GM12875 (cell line): ENCODE data around the gene CDH6.

ENCODE experiments used
- H3K4me3 ChIP-seq: one replicate; pipeline ENCODE4 v1.5.1; 2011; ENCODE audit warnings: low read depth, low read length, control low read depth
- CTCF ChIP-seq: IDR thresholded peaks from 2 replicates; pipeline ENCODE4 v1.5.1; 2011; ENCODE audit warnings: low read depth, mild to moderate bottlenecking, control low read depth, inconsistent platforms, low read length, moderate library complexity, borderline replicate concordance; ENCODE audit not compliant: insufficient read depth

The CDH6 gene

GRCh38 chr5:31213705-31214121, 20.2 kb downstream of the CDH6 start:
- TF ChIP-seq CTCF: no peak

GRCh38 chr5:31214229-31214628, 20.7 kb downstream of the CDH6 start:
- TF ChIP-seq CTCF: no peak
- no peak overlapping the region for H3K4me3 ChIP-seq

More at GRCh38 chr5:31213705-31214121, 20.2 kb downstream of the CDH6 start:
- H3K4me3 ChIP-seq: no peak overlapping the region

GRCh38 chr5:31215236-31215635, 21.8 kb downstream of the CDH6 start:
- no peak for TF ChIP-seq CTCF
- H3K4me3 ChIP-seq: no peak overlapping the region

GRCh38 chr5:31217446-31217845, 24.0 kb downstream of the CDH6 start:
- TF ChIP-seq CTCF: no peak
- H3K4me3 ChIP-seq: no peak overlapping the region

- TF ChIP-seq CTCF: no peak
- H3K4me3 ChIP-seq: no peak overlapping the region
These were observed 25.5 kb downstream of the CDH6 start for GRCh38 chr5:31218978-31219377.

- TF ChIP-seq CTCF: no peak
- H3K4me3 ChIP-seq: no peak overlapping the region
These were observed 27.5 kb downstream of the CDH6 start for GRCh38 chr5:31221001-31221400.

- no peak for TF ChIP-seq CTCF
- no peak overlapping the region for H3K4me3 ChIP-seq
These were observed 31.6 kb downstream of the CDH6 start for GRCh38 chr5:31225118-31225517.
